ENCODE measurements around the gene PGBD5. TPM values are rescaled to one million over a fixed set of nuclear protein-coding genes. Genes with fewer than 3 reads are reported as not detected.
A peak's percentile ranks its signal among the peaks of the same experiment; 100 is the strongest.

Gene PGBD5
- total RNA-seq, 8 experiments from 2014 or later = 0.66 to 28.8 (median 12.3) TPM

GRCh38 chr1:230441183-230442029, 15.3 kb upstream of the PGBD5 start:
- no peak overlapping the region for H3K4me3 ChIP-seq
- H3K4me1 ChIP-seq (replicated peaks in 1 of 2) = no peaks in the 10 kb centered on the region
- WGBS, 10 experiments = 0 to 71% (median 67%) methylated on average over 3 to 10 of the region's 10 CpGs
- no peak overlapping the region for H3K27ac ChIP-seq
- peak in 5 of 8 experiments; percentile 87 to 96 (median 92) for ATAC-seq (replicated peaks in 6 of 8)
- in situ Hi-C loops (cut with MboI; ENCODE audit: low pct_unique_long_range_greater_than_20kb in 2 of 9, low sequenced_read_pairs in 9 of 9, unreplicated experiment in 9 of 9) = no loop called here

DNA sequence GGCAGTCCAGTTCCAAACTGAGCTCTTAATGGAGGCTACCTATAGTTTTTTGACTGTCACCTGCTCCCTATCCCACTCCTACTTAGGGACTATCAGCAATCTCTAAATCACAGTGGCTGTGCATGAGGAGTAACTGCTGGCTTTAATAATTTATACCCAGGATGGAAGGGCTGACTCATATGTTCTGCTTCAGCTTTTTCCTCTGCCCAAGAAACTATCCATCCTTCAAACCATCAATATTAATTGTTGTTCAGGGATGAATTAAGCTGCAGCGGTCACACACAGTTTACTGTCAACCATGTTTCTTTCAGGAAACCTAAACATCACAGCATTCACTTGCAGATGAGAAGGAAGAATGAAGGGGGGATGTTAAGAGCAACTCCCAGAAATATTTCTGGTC, 9.0 kb upstream of the PGBD5 start:
- ATAC-seq (replicated peaks in 6 of 8) = peak in 5 of 8 experiments; percentile 85 to 96 (median 95)
- Histone ChIP-seq H3K27ac (peak overlapping the region; percentile 8 to 22), H3K4me3 (no peak overlapping the region), H3K4me1 (replicated peaks in 1 of 2) (peaks cover 6 to 14% of the 10 kb centered on the region in 2 donors)
- in situ Hi-C loops (cut with MboI; ENCODE audit: low pct_unique_long_range_greater_than_20kb in 2 of 9, low sequenced_read_pairs in 9 of 9, unreplicated experiment in 9 of 9) = no loop called here
- 20 to 56% (median 43%) methylated on average over 1 of the region's 1 CpG; no CpG with 5 or more reads in 6 of the 10 experiments for WGBS, 10 experiments

- in situ Hi-C loops (cut with MboI; ENCODE audit: low pct_unique_long_range_greater_than_20kb in 2 of 9, low sequenced_read_pairs in 9 of 9, unreplicated experiment in 9 of 9) = no loop called here
- no peak overlapping the region for H3K27ac ChIP-seq
- 0 to 95% (median 75%) methylated on average over 2 to 3 of the region's 3 CpGs; no CpG with 5 or more reads in 3 of the 10 experiments for WGBS, 10 experiments
- no peak overlapping the region for H3K4me3 ChIP-seq
- H3K4me1 ChIP-seq (replicated peaks in 1 of 2) = peaks cover 20 to 36% of the 10 kb centered on the region in 2 donors
- no peak for ATAC-seq (replicated peaks in 6 of 8)
Observed at GRCh38 chr1:230431527-230431926, 5.4 kb upstream of the PGBD5 start.

GRCh38 chr1:230430499-230430898, 4.4 kb upstream of the PGBD5 start:
- no peak overlapping the region for H3K27ac ChIP-seq
- in situ Hi-C loops (cut with MboI; ENCODE audit: low pct_unique_long_range_greater_than_20kb in 2 of 9, low sequenced_read_pairs in 9 of 9, unreplicated experiment in 9 of 9) = no loop called here
- WGBS, 10 experiments = 0 to 100% (median 82%) methylated on average over 1 of the region's 1 CpG; no CpG with 5 or more reads in 2 of the 10 experiments
- peaks cover 16 to 31% of the 10 kb centered on the region in 2 donors for H3K4me1 ChIP-seq (replicated peaks in 1 of 2)
- H3K4me3 ChIP-seq = no peak overlapping the region
- ATAC-seq (replicated peaks in 6 of 8) = no peak

GRCh38 chr1:230429067-230429735, 3.1 kb upstream of the PGBD5 start:
- in situ Hi-C loops (cut with MboI; ENCODE audit: low pct_unique_long_range_greater_than_20kb in 2 of 9, low sequenced_read_pairs in 9 of 9, unreplicated experiment in 9 of 9) = no loop called here
- no peak overlapping the region for H3K27ac ChIP-seq
- H3K4me1 ChIP-seq (replicated peaks in 1 of 2) = peaks cover 18 to 22% of the 10 kb centered on the region in 2 donors
- no peak overlapping the region for H3K4me3 ChIP-seq
- ATAC-seq (replicated peaks in 6 of 8) = no peak
- WGBS, 10 experiments = 42 to 100% (median 83%) methylated on average over 2 of the region's 2 CpGs; no CpG with 5 or more reads in 5 of the 10 experiments

DNA sequence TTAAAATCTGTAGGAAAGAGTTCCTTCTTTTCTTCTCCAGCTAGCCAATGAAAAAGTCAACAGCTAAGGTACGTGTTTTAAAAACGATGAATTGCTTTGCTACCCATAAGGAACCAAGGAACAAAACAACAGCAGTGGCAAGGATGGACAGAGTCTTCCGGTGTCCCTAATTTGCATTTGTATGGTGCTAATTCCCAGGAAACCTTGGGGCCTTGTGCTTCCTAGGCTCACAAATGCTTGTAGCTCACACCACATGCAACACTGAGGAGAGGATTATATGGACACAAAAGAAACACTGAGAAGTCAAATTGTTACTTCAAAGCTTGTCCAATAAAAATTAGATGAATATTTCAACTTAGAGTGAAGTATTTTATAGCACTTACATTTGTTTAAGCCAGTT, 1.8 kb upstream of the PGBD5 start:
- Histone ChIP-seq H3K27ac (peak overlapping the region; percentile 5 to 90), H3K4me1 (replicated peaks in 1 of 2) (peaks cover 28% of the 10 kb centered on the region in 2 donors), H3K4me3 (peak overlapping the region in 4 of 5 donors; percentile 52 to 68 (median 57))
- in situ Hi-C loops (cut with MboI; ENCODE audit: low pct_unique_long_range_greater_than_20kb in 2 of 9, low sequenced_read_pairs in 9 of 9, unreplicated experiment in 9 of 9) = no loop called here
- 0 to 28% (median 0%) methylated on average over 1 to 3 of the region's 3 CpGs for WGBS, 10 experiments
- ATAC-seq (replicated peaks in 6 of 8) = no peak

DNA sequence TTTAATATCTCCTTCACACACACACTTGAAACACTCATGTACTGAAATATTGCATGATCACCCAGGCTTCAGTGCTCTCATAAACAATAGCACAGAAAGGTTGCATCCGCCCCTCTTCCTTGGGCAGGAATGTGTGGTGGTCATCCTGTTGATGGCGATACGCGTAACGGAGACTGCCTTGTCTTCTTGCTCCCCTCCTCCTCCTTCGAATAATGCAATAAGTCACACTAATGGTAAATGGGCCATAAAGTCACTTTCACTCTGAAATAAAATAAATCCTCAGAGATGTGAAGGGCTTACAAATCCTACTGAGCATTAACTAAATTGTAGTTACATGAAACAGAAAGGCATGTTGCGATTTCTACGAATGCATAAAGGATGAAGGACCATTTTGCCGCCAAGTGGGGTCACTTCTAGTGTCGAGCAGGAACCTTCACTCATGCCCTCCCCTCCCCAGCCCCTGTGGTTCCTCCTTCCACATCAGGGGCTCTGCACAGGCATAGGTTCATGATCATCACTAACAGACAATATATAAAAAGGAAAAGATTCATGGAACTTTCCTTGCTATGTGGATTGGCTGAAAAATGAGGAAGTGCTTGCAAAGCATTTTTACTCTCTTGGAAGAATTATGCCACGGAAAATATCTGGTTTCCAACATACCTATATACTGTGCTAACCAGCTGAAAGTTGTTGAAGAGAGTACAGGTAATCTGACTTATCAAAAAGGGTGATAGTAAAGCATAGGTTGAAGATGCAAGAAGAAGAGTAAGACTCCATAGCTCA, 1.2 kb upstream of the PGBD5 start:
- peak in 3 of 8 experiments; percentile 3 to 34 (median 14) for ATAC-seq (replicated peaks in 6 of 8)
- peak overlapping the region; percentile 70 to 90 for H3K27ac ChIP-seq
- in situ Hi-C loops (cut with MboI; ENCODE audit: low pct_unique_long_range_greater_than_20kb in 2 of 9, low sequenced_read_pairs in 9 of 9, unreplicated experiment in 9 of 9) = no loop called here
- peak overlapping the region; percentile 52 to 68 (median 61) for H3K4me3 ChIP-seq
- WGBS, 10 experiments = 0 to 34% (median 19%) methylated on average over 1 to 11 of the region's 11 CpGs; no CpG with 5 or more reads in 2 of the 10 experiments
- peaks cover 35% of the 10 kb centered on the region in 2 donors for H3K4me1 ChIP-seq (replicated peaks in 1 of 2)

- in situ Hi-C loops (cut with MboI; ENCODE audit: low pct_unique_long_range_greater_than_20kb in 2 of 9, low sequenced_read_pairs in 9 of 9, unreplicated experiment in 9 of 9) = no loop called here
- H3K4me1 ChIP-seq (replicated peaks in 1 of 2) = peaks cover 47 to 48% of the 10 kb centered on the region in 2 donors
- peak in 6 of 8 experiments; percentile 3 to 25 (median 14) for ATAC-seq (replicated peaks in 6 of 8)
- WGBS, 10 experiments = 0 to 3% (median 0%) methylated on average over 1 to 7 of the region's 108 CpGs; no CpG with 5 or more reads in 7 of the 10 experiments
- peak overlapping the region; percentile 70 to 80 for H3K27ac ChIP-seq
- H3K4me3 ChIP-seq = peak overlapping the region; percentile 52 to 68 (median 61)
Observed at GRCh38 chr1:230425252-230426091, 660 bp downstream of the PGBD5 start.

DNA sequence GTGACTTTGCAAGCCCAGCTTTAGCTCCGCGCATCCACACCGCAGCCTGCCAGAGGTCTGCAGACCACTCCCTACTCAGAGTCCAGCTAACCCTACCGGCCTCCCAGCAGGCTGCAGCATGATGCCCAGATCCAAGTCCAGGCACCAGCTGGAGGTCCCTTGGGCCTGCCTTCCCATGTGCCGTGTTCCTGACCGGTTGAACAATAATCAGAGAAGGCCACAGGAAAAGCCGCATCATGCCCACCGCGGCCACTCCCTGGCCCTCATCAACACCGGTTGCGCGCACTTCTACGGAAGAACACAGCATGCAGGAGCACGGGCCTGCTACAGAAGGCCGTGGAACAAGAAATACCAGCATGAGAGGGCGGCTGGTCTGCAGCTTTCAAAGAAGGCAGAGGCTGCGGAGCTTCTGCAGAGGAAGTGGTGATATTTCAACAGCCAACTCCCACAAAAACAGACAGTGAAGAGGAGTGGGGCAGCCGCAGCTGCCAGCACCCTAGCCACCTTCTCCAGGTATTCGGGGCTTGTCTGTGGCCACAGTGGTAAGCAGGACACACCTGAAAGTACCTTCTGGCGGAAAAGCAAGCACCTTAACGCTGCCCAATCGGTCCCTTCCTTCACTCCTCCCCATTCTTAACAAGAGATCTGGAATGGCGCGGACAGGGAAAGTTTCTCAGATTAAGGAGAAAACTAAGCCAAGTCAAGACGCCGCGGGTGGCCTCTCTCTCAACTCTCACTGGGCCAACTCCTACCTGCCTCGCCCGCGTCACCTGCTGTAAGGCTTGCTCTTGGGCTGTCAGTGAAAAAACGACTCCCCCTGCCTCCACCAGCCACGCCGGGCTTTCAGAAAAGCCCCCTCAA, 1.5 kb downstream of the PGBD5 start:
- Histone ChIP-seq H3K4me3 (peak overlapping the region; percentile 52 to 68 (median 61)), H3K27ac (no peak overlapping the region), H3K4me1 (replicated peaks in 1 of 2) (peaks cover 47 to 48% of the 10 kb centered on the region in 2 donors)
- WGBS, 10 experiments = 0 to 62% (median 4%) methylated on average over 3 to 23 of the region's 33 CpGs; no CpG with 5 or more reads in 2 of the 10 experiments
- no peak for ATAC-seq (replicated peaks in 6 of 8)
- in situ Hi-C loops (cut with MboI; ENCODE audit: low pct_unique_long_range_greater_than_20kb in 2 of 9, low sequenced_read_pairs in 9 of 9, unreplicated experiment in 9 of 9) = no loop called here

GRCh38 chr1:230423951-230424350, 2.2 kb downstream of the PGBD5 start:
- H3K27ac ChIP-seq = no peak overlapping the region
- no peak for ATAC-seq (replicated peaks in 6 of 8)

DNA sequence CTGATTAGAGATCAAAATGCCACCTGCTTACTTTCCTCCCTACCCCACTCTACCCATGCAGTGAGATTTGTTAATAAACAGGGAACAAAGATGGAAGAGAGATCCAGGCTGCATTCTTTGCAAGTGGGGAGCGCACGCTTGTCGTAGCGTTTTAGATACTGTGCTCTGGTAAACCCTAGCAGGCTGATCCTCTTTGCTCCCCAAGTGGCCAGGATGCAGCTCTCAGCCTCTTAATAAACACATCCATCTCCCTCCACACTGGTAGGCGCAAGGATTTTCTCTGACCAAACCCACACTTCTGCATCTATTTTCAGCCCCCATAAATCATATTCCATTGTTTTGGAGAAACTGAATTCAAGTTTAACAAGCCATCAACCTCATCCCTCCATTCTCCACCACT, 2.9 kb downstream of the PGBD5 start:
- 33 to 100% (median 55%) methylated on average over 2 to 5 of the region's 5 CpGs; no CpG with 5 or more reads in 2 of the 10 experiments for WGBS, 10 experiments
- Histone ChIP-seq H3K4me3 (peak overlapping the region; percentile 52 to 68 (median 61)), H3K27ac (no peak overlapping the region), H3K4me1 (replicated peaks in 1 of 2) (peaks cover 34 to 44% of the 10 kb centered on the region in 2 donors)
- no peak for ATAC-seq (replicated peaks in 6 of 8)
- in situ Hi-C loops (cut with MboI; ENCODE audit: low pct_unique_long_range_greater_than_20kb in 2 of 9, low sequenced_read_pairs in 9 of 9, unreplicated experiment in 9 of 9) = no loop called here

More at GRCh38 chr1:230423951-230424350, 2.2 kb downstream of the PGBD5 start:
- in situ Hi-C loops (cut with MboI; ENCODE audit: low pct_unique_long_range_greater_than_20kb in 2 of 9, low sequenced_read_pairs in 9 of 9, unreplicated experiment in 9 of 9) = no loop called here
- peaks cover 41 to 48% of the 10 kb centered on the region in 2 donors for H3K4me1 ChIP-seq (replicated peaks in 1 of 2)
- H3K4me3 ChIP-seq = peak overlapping the region; percentile 52 to 68 (median 61)
- WGBS, 10 experiments = 0 to 80% (median 54%) methylated on average over 1 to 4 of the region's 4 CpGs; no CpG with 5 or more reads in 3 of the 10 experiments
